ENCODE results near the gene KRT7.

Gene KRT7

DNA sequence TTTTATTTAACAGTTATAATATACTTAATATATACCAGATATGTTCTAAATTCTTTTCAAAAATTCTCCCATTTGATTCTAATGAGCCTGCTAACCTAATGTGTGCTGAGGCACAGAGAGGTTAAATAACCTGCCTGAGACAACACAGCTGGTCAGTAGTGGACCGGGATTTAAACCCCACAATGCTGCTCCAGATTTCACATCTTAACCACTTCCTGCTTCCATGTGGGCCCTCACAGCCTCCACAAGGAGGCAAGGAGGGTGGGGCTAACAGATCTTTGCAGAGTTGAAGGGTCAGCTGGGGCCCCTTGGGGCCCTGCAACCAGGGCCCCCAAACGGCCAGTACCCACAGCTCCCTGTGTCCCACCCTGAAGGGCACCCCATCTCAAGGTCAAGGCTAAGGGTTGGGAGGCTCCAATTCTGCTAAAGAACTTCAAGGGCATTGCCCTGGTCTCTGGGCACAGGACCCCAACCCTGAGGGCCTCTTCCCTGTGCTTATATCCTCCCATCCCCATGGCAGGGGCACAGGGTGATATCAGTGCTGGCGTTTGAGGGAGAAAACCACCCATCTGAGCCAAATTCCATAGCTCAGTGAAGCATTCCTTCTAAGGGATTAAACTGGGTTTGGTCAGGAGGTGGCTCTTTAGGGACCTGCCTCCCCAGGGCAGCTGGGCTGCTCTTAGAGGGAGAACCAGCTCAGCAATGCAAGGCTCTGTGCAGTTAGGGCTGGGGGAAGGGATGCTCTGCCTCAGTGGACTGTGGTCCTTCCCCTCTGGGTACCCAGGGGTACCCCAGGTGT is 43.5 kb upstream of the KRT7 start:
- Histone ChIP-seq H3K27me3 (ENCODE audit: insufficient read depth, low read length, poor library complexity, severe bottlenecking) (no peaks in the 10 kb centered on the region), H3F3A (ENCODE audit: low read depth) (no peaks in the 10 kb centered on the region), H3K4me1 (ENCODE audit: insufficient read depth, low read length, poor library complexity, severe bottlenecking) (peaks cover 9% of the 10 kb centered on the region), H3K9ac (ENCODE audit: low read depth, low read length, poor library complexity, severe bottlenecking) (no peak overlapping the region), H3K36me3 (ENCODE audit: insufficient read depth, low read length) (no peaks in the 10 kb centered on the region), H3K4me3 (ENCODE audit: low read length, poor library complexity, severe bottlenecking) (no peak overlapping the region), H3K4me2 (ENCODE audit: low read depth, low read length, poor library complexity, severe bottlenecking) (no peak overlapping the region), H3K9me3 (ENCODE audit: insufficient read depth, low read depth, low read length) (no peaks in the 10 kb centered on the region), H4K20me1 (ENCODE audit: insufficient read depth, low read length, poor library complexity, severe bottlenecking) (no peaks in the 10 kb centered on the region), H2AFZ (ENCODE audit: low read length) (no peak overlapping the region), H3K79me2 (ENCODE audit: insufficient read depth, low read length) (no peaks in the 10 kb centered on the region), H3K9me2 (replicated peaks; ENCODE audit: low read depth, low read length) (no peaks in the 10 kb centered on the region)
- TF ChIP-seq EZH2phosphoT487 (IDR thresholded peaks at IDR 0.05; ENCODE audit: borderline replicate concordance) (no peak), CTCF (conservative IDR thresholded peaks at IDR 0.05; ENCODE audit: low read length) (no peak)

DNA sequence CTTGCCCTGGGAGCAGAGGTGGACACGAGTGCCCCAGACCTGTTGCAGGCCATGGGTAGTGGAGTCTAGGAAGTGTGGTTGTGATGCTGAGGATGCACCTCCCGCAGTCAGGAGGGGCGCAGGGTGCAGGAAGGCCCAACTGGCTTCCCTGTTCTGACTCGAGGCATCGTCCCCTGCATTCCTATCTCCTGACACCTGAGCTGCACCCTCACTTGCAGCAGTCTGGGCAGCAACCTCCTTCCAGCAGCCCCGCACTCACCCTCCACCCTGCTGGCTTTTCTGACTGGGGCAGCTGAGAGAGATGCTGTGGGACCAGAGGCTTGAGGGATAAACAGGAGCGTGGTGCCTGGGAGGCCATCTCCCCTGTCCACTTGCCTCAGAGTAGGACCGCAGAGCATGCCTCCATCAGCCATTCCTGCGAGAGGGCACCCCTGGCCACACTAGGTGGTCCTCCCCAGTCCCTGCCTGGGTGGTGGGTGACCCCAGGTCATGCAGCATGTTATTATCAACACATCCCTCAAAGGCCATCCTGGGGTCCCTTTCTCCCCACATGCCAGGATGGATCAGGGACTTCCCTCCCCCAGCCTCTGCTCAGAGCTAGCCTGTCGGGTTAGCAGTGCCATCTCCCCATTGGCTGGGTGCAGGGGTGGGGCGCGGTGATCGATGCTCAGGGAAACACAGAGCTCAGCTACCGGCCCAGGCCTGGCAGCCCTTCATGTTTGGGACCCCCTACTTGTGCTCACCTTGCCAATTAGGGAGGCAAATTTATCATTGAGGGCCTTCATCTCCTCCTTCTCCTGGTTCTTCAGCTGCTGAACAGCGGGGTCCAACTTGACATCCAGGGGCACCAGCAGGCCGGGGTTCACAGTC is 41.9 kb upstream of the KRT7 start:
- Histone ChIP-seq H3K9me3 (ENCODE audit: insufficient read depth, low read depth, low read length) (no peaks in the 10 kb centered on the region), H3K9ac (ENCODE audit: low read depth, low read length, poor library complexity, severe bottlenecking) (no peak overlapping the region), H3K27me3 (ENCODE audit: insufficient read depth, low read length, poor library complexity, severe bottlenecking) (no peaks in the 10 kb centered on the region), H4K20me1 (ENCODE audit: insufficient read depth, low read length, poor library complexity, severe bottlenecking) (no peaks in the 10 kb centered on the region), H3K9me2 (replicated peaks; ENCODE audit: low read depth, low read length) (no peaks in the 10 kb centered on the region), H3K36me3 (ENCODE audit: insufficient read depth, low read length) (no peaks in the 10 kb centered on the region), H3F3A (ENCODE audit: low read depth) (no peaks in the 10 kb centered on the region), H3K4me3 (ENCODE audit: low read length, poor library complexity, severe bottlenecking) (no peak overlapping the region), H3K4me1 (ENCODE audit: insufficient read depth, low read length, poor library complexity, severe bottlenecking) (no peaks in the 10 kb centered on the region), H2AFZ (ENCODE audit: low read length) (no peak overlapping the region), H3K79me2 (ENCODE audit: insufficient read depth, low read length) (no peaks in the 10 kb centered on the region), H3K4me2 (ENCODE audit: low read depth, low read length, poor library complexity, severe bottlenecking) (no peak overlapping the region)
- TF ChIP-seq EZH2phosphoT487 (IDR thresholded peaks at IDR 0.05; ENCODE audit: borderline replicate concordance) (no peak), CTCF (conservative IDR thresholded peaks at IDR 0.05; ENCODE audit: low read length) (no peak)

DNA sequence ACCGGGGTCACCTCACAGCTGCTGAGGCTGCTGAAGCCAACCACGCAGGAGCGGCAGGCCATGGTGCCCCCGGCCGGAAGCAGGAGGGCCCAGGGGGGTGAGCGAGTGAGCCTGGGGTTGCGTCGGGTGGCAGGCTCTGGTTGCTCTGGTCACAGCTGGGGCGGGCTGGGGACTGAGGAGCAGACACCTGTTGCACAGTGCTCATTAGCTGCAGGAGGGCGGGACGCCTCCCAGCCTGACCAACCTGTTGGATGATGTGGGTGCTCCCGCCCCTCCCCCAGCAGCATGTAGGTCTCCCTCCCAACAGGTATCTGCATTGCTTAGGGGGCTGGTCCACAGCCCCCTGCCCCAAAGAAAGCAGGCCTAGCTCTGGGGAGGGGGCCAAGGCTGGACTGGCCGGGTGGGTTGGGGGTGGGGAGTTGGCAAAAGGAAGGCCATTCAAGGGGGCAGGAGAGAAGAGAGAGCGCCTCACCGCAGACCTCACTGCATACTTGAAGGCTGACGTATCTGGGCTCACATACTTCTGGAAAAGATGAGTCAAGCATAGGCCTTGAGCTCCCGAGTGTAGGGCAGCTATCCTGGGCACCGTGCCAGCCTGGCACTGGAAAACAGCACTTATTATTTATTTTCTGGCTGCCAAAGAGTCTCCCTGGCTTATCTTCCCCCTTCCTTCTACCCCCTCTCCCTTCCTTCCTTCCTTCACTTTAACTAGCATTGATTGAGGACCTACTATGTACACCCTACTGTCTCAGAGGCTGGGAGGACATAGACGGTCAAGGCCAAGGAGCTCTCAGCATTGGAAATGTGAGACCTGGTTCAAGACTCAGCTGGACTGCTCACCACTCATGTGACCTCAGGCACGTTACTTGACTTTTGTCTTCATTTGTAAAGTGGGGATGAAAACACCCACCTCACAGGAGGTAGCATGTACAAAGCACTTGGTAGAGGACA is 40.9 kb upstream of the KRT7 start, which contains the start of gene KRT80:
KRT80 (minus strand) TSS at position 174 of the 951 bp plus-strand sequence; CDS start at position 62, 112 bp downstream.
- Histone ChIP-seq H3K4me2 (ENCODE audit: low read depth, low read length, poor library complexity, severe bottlenecking) (no peak within 1 kb of the TSS), H3F3A (ENCODE audit: low read depth) (no peaks in the 10 kb centered on the region), H2AFZ (ENCODE audit: low read length) (no peak within 1 kb of the TSS), H3K4me3 (ENCODE audit: low read length, poor library complexity, severe bottlenecking) (no peak within 1 kb of the TSS), H3K4me1 (ENCODE audit: insufficient read depth, low read length, poor library complexity, severe bottlenecking) (no peaks in the 10 kb centered on the region), H3K79me2 (ENCODE audit: insufficient read depth, low read length) (no peaks in the 10 kb centered on the region), H4K20me1 (ENCODE audit: insufficient read depth, low read length, poor library complexity, severe bottlenecking) (no peaks in the 10 kb centered on the region), H3K27me3 (ENCODE audit: insufficient read depth, low read length, poor library complexity, severe bottlenecking) (no peaks in the 10 kb centered on the region), H3K36me3 (ENCODE audit: insufficient read depth, low read length) (no peaks in the 10 kb centered on the region), H3K9me3 (ENCODE audit: insufficient read depth, low read depth, low read length) (no peaks in the 10 kb centered on the region), H3K9ac (ENCODE audit: low read depth, low read length, poor library complexity, severe bottlenecking) (no peak within 1 kb of the TSS), H3K9me2 (replicated peaks; ENCODE audit: low read depth, low read length) (no peaks in the 10 kb centered on the region)
- TF ChIP-seq CTCF (conservative IDR thresholded peaks at IDR 0.05; ENCODE audit: low read length): no peak
- TF ChIP-seq EZH2phosphoT487 (IDR thresholded peaks at IDR 0.05; ENCODE audit: borderline replicate concordance): no peak

Data from Loucy (cell line).